ENCODE results near the gene PMIS2. TPM values are rescaled to one million over a fixed set of nuclear protein-coding genes. Genes with fewer than 3 reads are reported as not detected.

Gene PMIS2
- total RNA-seq, 2 donors from 2014 or later: not detected

- Histone ChIP-seq H3K4me1 (peaks cover 3% of the 10 kb centered on the region), H3K36me3 (no peaks in the 10 kb centered on the region), H3K9ac (ENCODE audit: low read depth in 2 of 2, low read length in 2 of 2) (no peak overlapping the region), H3K9me3 (no peaks in the 10 kb centered on the region), H3K27ac (no peak overlapping the region), H3K4me3 (no peak overlapping the region), H3K27me3 (no peaks in the 10 kb centered on the region)
- DNase-seq: no peak
- intact Hi-C loops (cut with DNase I): no loop called here
- TF ChIP-seq CTCF (IDR thresholded peaks at IDR 0.05): no peak
These were observed 22.3 kb downstream of the PMIS2 start for GRCh38 chr19:35608251-35608650.

- Histone ChIP-seq H3K4me1 (peaks cover 4% of the 10 kb centered on the region), H3K9me3 (no peaks in the 10 kb centered on the region), H3K9ac (ENCODE audit: low read depth in 2 of 2, low read length in 2 of 2) (no peak overlapping the region), H3K27me3 (no peaks in the 10 kb centered on the region), H3K36me3 (no peaks in the 10 kb centered on the region), H3K4me3 (no peak overlapping the region), H3K27ac (no peak overlapping the region)
- no peak for DNase-seq
- no peak for TF ChIP-seq CTCF (IDR thresholded peaks at IDR 0.05)
- intact Hi-C loops (cut with DNase I): no loop called here
These were observed 23.9 kb downstream of the PMIS2 start for GRCh38 chr19:35609851-35610353.

- no peak overlapping the region for H3K27ac ChIP-seq
- intact Hi-C loops (cut with DNase I): no loop called here
These were observed 26.2 kb downstream of the PMIS2 start for GRCh38 chr19:35612224-35612558.

GRCh38 chr19:35612559-35613321 lies 26.8 kb downstream of the PMIS2 start, which contains the start of gene HAUS5:
TSS of gene HAUS5 (plus strand) at chr19:35612735. CDS start at chr19:35612795, 60 bp downstream.
- intact Hi-C loops (cut with DNase I): no loop called here
- H3K36me3 ChIP-seq: no peaks in the 10 kb centered on the region
- TF ChIP-seq CTCF (IDR thresholded peaks at IDR 0.05): no peak
- H3K27me3 ChIP-seq: no peaks in the 10 kb centered on the region
- peak within 1 kb of the TSS; percentile 72 for H3K4me3 ChIP-seq
- no peaks in the 10 kb centered on the region for H3K9me3 ChIP-seq
- DNase-seq: peak; percentile 95
- H3K9ac ChIP-seq (ENCODE audit: low read depth in 2 of 2, low read length in 2 of 2): peak within 1 kb of the TSS; percentile 82 to 92
- peaks cover 4% of the 10 kb centered on the region for H3K4me1 ChIP-seq
- H3K27ac ChIP-seq: peak within 1 kb of the TSS; percentile 40

More at GRCh38 chr19:35612224-35612558, 26.2 kb downstream of the PMIS2 start:
- no peak for DNase-seq
- Histone ChIP-seq H3K4me3 (peak overlapping the region; percentile 72), H3K4me1 (peaks cover 4% of the 10 kb centered on the region), H3K9ac (ENCODE audit: low read depth in 2 of 2, low read length in 2 of 2) (peak overlapping the region in 1 of 2 donors; percentile 92), H3K9me3 (no peaks in the 10 kb centered on the region), H3K27me3 (no peaks in the 10 kb centered on the region), H3K36me3 (no peaks in the 10 kb centered on the region)
- TF ChIP-seq CTCF (IDR thresholded peaks at IDR 0.05): no peak

- H3K9ac ChIP-seq (ENCODE audit: low read depth in 2 of 2, low read length in 2 of 2): no peak overlapping the region
- intact Hi-C loops (cut with DNase I): no loop called here
- DNase-seq: no peak
- H3K4me3 ChIP-seq: no peak overlapping the region
- H3K4me1 ChIP-seq: peaks cover 4% of the 10 kb centered on the region
- TF ChIP-seq CTCF (IDR thresholded peaks at IDR 0.05): no peak
- no peaks in the 10 kb centered on the region for H3K36me3 ChIP-seq
- no peaks in the 10 kb centered on the region for H3K27me3 ChIP-seq
- no peak overlapping the region for H3K27ac ChIP-seq
- no peaks in the 10 kb centered on the region for H3K9me3 ChIP-seq
These were observed 27.6 kb downstream of the PMIS2 start for GRCh38 chr19:35613574-35613973.

Data from colonic mucosa (tissue), 4 donors.